ENCODE measurements around the gene OSBPL9. TPM values are rescaled to one million over a fixed set of nuclear protein-coding genes. Genes with fewer than 3 reads are reported as not detected.
"Not testable (repeated sequence)": the region's sequence is repeated elsewhere in the genome, so short reads cannot be mapped to it uniquely, and the experiment has no call there.

OSBPL9 gene
- polyA plus RNA-seq, 1 experiment = 69.6 TPM

DNA sequence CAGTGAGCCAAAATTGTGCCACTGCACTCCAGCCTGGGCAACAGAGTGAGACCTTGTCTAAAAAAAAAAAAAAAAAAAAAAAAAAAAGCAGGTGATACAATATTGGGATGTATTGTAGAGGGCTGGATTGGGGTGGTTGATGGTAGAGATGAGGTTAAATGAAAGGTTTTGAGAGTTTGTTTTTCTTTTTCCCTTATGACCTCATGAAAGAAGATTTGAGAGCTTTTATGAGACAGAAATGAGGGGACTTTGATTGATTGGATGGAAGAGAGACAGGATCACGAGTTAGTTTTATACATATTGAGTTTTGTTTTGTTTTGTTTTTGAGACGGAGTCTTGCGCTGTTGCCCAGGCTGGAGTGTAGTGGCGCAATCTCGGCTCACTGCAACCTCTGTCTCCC lies 27.1 kb downstream of the OSBPL9 start:
- TF ChIP-seq, protein P1, sequence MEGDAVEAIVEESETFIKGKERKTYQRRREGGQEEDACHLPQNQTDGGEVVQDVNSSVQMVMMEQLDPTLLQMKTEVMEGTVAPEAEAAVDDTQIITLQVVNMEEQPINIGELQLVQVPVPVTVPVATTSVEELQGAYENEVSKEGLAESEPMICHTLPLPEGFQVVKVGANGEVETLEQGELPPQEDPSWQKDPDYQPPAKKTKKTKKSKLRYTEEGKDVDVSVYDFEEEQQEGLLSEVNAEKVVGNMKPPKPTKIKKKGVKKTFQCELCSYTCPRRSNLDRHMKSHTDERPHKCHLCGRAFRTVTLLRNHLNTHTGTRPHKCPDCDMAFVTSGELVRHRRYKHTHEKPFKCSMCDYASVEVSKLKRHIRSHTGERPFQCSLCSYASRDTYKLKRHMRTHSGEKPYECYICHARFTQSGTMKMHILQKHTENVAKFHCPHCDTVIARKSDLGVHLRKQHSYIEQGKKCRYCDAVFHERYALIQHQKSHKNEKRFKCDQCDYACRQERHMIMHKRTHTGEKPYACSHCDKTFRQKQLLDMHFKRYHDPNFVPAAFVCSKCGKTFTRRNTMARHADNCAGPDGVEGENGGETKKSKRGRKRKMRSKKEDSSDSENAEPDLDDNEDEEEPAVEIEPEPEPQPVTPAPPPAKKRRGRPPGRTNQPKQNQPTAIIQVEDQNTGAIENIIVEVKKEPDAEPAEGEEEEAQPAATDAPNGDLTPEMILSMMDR (IDR thresholded peaks at IDR 0.05; ENCODE audit: low read depth, low read length) = no peak
- Histone ChIP-seq H3K4me3 (ENCODE audit: low read depth, low read length) (no peak overlapping the region), H3K9me3 (ENCODE audit: control insufficient read depth, insufficient read depth, low read length) (no peaks in the 10 kb centered on the region), H3K27ac (ENCODE audit: low read depth, low read length) (peak overlapping the region; percentile 74), H3K27me3 (ENCODE audit: control insufficient read depth, insufficient read depth, low read length) (no peaks in the 10 kb centered on the region)
- no peak for DNase-seq (ENCODE audit: low read depth, low spot score)
- ChIA-PET CTCF (interaction anchor here (1.6 kb wide), 1 partner anchor 125 kb away, joined by 6 read pairs; no protein-coding TSS in a partner anchor), POLR2A (interaction anchor here (0.9 kb wide), 1 partner anchor 17 kb away, joined by 3 read pairs; no protein-coding TSS in a partner anchor)

GRCh38 chr1:51644533-51645197 lies 27.8 kb downstream of the OSBPL9 start:
- ChIA-PET POLR2A (no interaction called here), CTCF (interaction anchor here (1.3 to 1.6 kb wide), 2 partner anchors 20 to 125 kb away, joined by 3 to 6 read pairs; no protein-coding TSS in a partner anchor)
- TF ChIP-seq, protein P1 (IDR thresholded peaks at IDR 0.05; ENCODE audit: low read depth, low read length) = no peak
- Histone ChIP-seq H3K4me3 (ENCODE audit: low read depth, low read length) (no peak overlapping the region), H3K9me3 (ENCODE audit: control insufficient read depth, insufficient read depth, low read length) (no peaks in the 10 kb centered on the region), H3K27me3 (ENCODE audit: control insufficient read depth, insufficient read depth, low read length) (no peaks in the 10 kb centered on the region), H3K27ac (ENCODE audit: low read depth, low read length) (peak overlapping the region; percentile 74)
- DNase-seq (ENCODE audit: low read depth, low spot score) = no peak

DNA sequence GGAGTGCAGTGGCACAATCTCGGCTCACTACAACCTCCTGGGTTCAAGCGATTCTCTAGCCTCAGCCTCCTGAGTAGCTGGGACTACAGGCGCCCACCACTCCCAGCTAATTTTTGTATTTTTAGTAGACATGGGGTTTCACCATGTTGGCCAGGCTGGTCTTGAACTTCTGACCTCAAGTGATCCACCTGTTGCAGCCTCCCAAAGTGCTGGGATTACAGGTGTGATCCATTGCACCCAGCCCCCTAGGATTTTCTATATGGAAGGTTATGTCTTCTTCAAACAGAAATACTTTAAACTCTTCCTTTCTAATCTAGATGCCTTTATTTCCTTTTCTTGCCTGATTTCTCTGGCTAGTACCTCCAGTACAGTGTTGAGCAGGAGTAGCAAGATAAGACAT lies 29.7 kb downstream of the OSBPL9 start:
- H3K27ac ChIP-seq (ENCODE audit: low read depth, low read length); H3K9me3 ChIP-seq (ENCODE audit: control insufficient read depth, insufficient read depth, low read length); H3K4me3 ChIP-seq (ENCODE audit: low read depth, low read length); H3K27me3 ChIP-seq (ENCODE audit: control insufficient read depth, insufficient read depth, low read length); POLR2A ChIA-PET; DNase-seq (ENCODE audit: low read depth, low spot score): not testable (repeated sequence)
- CTCF ChIA-PET = interaction anchor here (1.0 to 1.3 kb wide), 2 partner anchors 28 to 123 kb away, joined by 3 to 4 read pairs; no protein-coding TSS in a partner anchor

DNA sequence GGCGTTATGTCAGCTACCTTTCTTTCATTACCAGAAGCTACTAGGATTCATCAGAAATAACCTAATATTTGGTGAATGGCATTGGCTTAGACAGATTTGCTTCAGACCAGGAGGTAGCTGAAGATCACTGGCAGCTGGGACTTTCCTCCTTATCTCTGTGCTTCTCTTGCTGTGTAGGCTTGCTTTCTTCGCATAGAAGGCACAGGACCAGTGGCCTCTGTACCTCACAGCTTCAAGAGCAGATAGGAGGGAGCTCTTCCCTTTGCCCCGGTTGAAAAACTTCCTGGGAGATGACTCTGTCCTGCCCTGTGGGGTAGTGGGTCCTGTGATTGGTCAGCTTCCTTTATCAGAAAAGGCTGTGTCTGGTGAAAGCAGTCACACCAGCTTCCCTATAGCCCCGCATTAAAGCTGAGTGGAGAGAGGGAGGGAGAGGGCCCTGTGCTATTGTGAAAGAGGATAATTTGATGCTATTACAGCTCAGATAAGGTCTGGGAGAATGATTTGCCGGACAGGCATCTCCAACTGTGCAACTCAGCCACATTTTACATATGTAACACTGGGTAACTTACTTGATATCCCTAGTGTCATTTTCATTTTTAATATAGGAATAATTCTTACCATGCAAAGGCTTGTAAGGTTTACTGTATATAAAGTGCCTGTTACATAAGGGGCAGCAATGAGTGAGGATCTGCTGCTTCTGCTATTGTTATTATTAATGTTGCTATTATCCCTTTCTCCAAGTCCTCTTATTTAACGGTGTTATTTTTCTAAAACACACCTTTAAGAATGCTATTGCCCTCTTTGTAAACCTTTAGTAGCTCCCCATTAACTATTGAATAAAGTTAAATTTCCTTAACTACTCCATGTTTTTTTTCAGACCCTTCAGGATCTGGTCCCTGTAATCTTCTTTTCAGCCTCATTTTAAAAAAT lies 31.6 kb downstream of the OSBPL9 start:
- peak; percentile 67 for DNase-seq (ENCODE audit: low read depth, low spot score)
- Histone ChIP-seq H3K27me3 (ENCODE audit: control insufficient read depth, insufficient read depth, low read length) (no peaks in the 10 kb centered on the region), H3K9me3 (ENCODE audit: control insufficient read depth, insufficient read depth, low read length) (no peaks in the 10 kb centered on the region), H3K27ac (ENCODE audit: low read depth, low read length) (peak overlapping the region; percentile 80), H3K4me3 (ENCODE audit: low read depth, low read length) (0 out of 2 replicates have a peak overlapping the region, but pooled peaks have one; percentile 12)
- ChIA-PET CTCF (interaction anchor here (1.6 kb wide), 1 partner anchor 121 kb away, joined by 11 read pairs; no protein-coding TSS in a partner anchor), POLR2A (interaction anchor here (1.2 kb wide), 3 partner anchors 11 to 43 kb away, joined by 3 to 8 read pairs (median 3); no protein-coding TSS in a partner anchor)
- TF ChIP-seq, protein P1 (IDR thresholded peaks at IDR 0.05; ENCODE audit: low read depth, low read length) = no peak

DNA sequence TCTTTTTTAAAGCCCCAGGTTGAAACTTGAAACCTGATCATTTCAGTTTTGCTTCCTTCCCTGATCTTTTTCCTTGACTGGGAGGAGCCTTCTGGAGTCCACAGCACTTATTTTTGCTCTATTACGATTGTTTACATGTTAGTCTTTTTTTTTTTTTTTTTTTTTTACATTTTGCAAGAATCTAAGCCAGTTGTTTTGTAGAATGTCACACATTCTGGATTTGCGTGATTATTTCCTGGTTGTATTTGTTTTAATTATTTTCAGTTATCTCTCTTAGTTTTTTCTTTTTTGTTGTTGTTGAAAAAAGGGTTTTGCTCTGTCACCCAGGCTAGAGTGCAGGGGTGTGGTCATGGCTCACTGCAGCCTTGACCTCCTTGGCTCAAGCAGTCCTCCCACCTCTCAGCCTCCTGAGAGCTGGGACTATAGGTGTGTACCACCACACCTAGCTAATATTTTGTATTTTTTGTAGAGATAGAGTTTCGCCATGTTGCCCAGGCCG lies 32.8 kb downstream of the OSBPL9 start:
- H3K27ac ChIP-seq (ENCODE audit: low read depth, low read length) = no peak overlapping the region
- ChIA-PET CTCF (no interaction called here), POLR2A (no interaction called here)
- no peak overlapping the region for H3K4me3 ChIP-seq (ENCODE audit: low read depth, low read length)
- no peak for DNase-seq (ENCODE audit: low read depth, low spot score)
- H3K9me3 ChIP-seq (ENCODE audit: control insufficient read depth, insufficient read depth, low read length) = no peaks in the 10 kb centered on the region
- H3K27me3 ChIP-seq (ENCODE audit: control insufficient read depth, insufficient read depth, low read length) = no peaks in the 10 kb centered on the region
- TF ChIP-seq, protein P1 (IDR thresholded peaks at IDR 0.05; ENCODE audit: low read depth, low read length) = no peak
